Stimulated activated CD8-positive, alpha-beta memory T cell treated with anti-CD3 and anti-CD28 coated beads, Interleukin-12 subunit alpha, Interleukin-12 subunit beta, amount 100 ng/mL, for 24 hours (primary cell): ENCODE data around the gene DOCK6.

Experiments
- DNase-seq: peaks from one replicate; pipeline ENCODE4 v3.0.0-alpha.2; 2020; ENCODE audit errors: extremely low read depth

Gene DOCK6

GRCh38 chr19:11247391-11247790 is 14.9 kb downstream of the DOCK6 start:
- no peak for DNase-seq

GRCh38 chr19:11246941-11247340 is 15.4 kb downstream of the DOCK6 start:
- DNase-seq, result no peak

- no peak for DNase-seq
Measured at GRCh38 chr19:11244846-11245589, 17.3 kb downstream of the DOCK6 start.

- no peak for DNase-seq
Measured at GRCh38 chr19:11243798-11244169, 18.5 kb downstream of the DOCK6 start.

- peak; percentile 68 for DNase-seq
Measured at GRCh38 chr19:11242864-11243797, 19.2 kb downstream of the DOCK6 start.

GRCh38 chr19:11242025-11242424 is 20.3 kb downstream of the DOCK6 start:
- DNase-seq, result no peak

GRCh38 chr19:11240008-11240444 is 22.3 kb downstream of the DOCK6 start:
- no peak for DNase-seq

- no peak for DNase-seq
Measured at GRCh38 chr19:11239377-11240000, 22.8 kb downstream of the DOCK6 start, which contains the start of gene ANGPTL8. Gene ANGPTL8 (plus strand): TSS chr19:11239619. CDS start chr19:11239638, 19 bp downstream.

GRCh38 chr19:11238781-11239376 is 23.4 kb downstream of the DOCK6 start:
- no peak for DNase-seq

- DNase-seq, result no peak
Measured at GRCh38 chr19:11238041-11238440, 24.3 kb downstream of the DOCK6 start.

GRCh38 chr19:11237321-11237720 is 25.0 kb downstream of the DOCK6 start:
- no peak for DNase-seq

- no peak for DNase-seq
Measured at GRCh38 chr19:11236324-11237301, 25.7 kb downstream of the DOCK6 start.

GRCh38 chr19:11234486-11235075 is 27.7 kb downstream of the DOCK6 start:
- no peak for DNase-seq

GRCh38 chr19:11233073-11233472 is 29.3 kb downstream of the DOCK6 start:
- no peak for DNase-seq

- no peak for DNase-seq
Measured at GRCh38 chr19:11232555-11232954, 29.8 kb downstream of the DOCK6 start.

GRCh38 chr19:11230621-11231386 is 31.5 kb downstream of the DOCK6 start:
- no peak for DNase-seq

GRCh38 chr19:11227195-11227886 is 35.0 kb downstream of the DOCK6 start:
- no peak for DNase-seq

GRCh38 chr19:11226716-11227166 is 35.6 kb downstream of the DOCK6 start:
- no peak for DNase-seq

GRCh38 chr19:11225815-11226214 is 36.5 kb downstream of the DOCK6 start:
- DNase-seq, result no peak
